B cell (primary cell): Measurements from ENCODE around the gene NUB1. TPM values are rescaled to one million over a fixed set of nuclear protein-coding genes. Genes with fewer than 3 reads are reported as not detected.

Experiments used
- ATAC-seq: fragments of 200-7000 bp; cut with Tn5 transposase; one replicate; pipeline ENCODE4 v1.10.0; 2021; ENCODE audit warnings: low read depth, mild to moderate bottlenecking, moderate number of reproducible peaks, moderate library complexity
- CTCF ChIA-PET: fragments of 350-600 bp; sonication (Branson Sonifier 250); formaldehyde crosslinking; loops from one replicate; lab custom pipeline; 2021; ENCODE audit warnings: antibody characterized with exemption, inconsistent platforms; lab: Charles Lee
- POLR2A ChIA-PET: fragments of 350-600 bp; sonication (Branson Sonifier 250); formaldehyde crosslinking; loops from one replicate; lab custom pipeline; 2021; ENCODE audit warnings: antibody characterized with exemption; lab: Charles Lee
- DNase-seq: peaks from one replicate; pipeline ENCODE4 v3.0.0; 2013
- H2AFZ ChIP-seq: 2 replicates; pipeline ENCODE4 v1.6.1; 2012; ENCODE audit warnings: mild to moderate bottlenecking, low read depth, low read length; ENCODE audit not compliant: insufficient read depth, poor library complexity, severe bottlenecking
- H3K27ac ChIP-seq, 2 donors: 1 replicate in 1 of 2; 2 replicates in 1 of 2; pipeline ENCODE4 v1.5.1; 2012 to 2013; ENCODE audit warnings: low read length in 2 of 2, mild to moderate bottlenecking in 2 of 2, moderate library complexity in 1 of 2
- H3K27me3 ChIP-seq, 4 experiments: fragments of 200-600 bp in 1 of 4; sonication (generic) in 1 of 4; replicated peaks in 1 of 4; 1 replicate in 2 of 4; 2 replicates in 2 of 4; pipeline versions ENCODE4 v1.6.1 to v1.7.0; 2013 to 2016; ENCODE audit warnings: low read length in 3 of 4, mild to moderate bottlenecking in 2 of 4, mixed read lengths in 1 of 4, moderate library complexity in 1 of 4; ENCODE audit not compliant: insufficient read depth in 4 of 4, control insufficient read depth in 3 of 4; ENCODE audit errors: control extremely low read depth in 1 of 4
- H3K36me3 ChIP-seq, 2 experiments: replicated peaks in 1 of 2; 1 replicate in 1 of 2; 2 replicates in 1 of 2; pipeline versions ENCODE4 v1.6.1 to v1.7.1; 2013; ENCODE audit warnings: low read length in 1 of 2; ENCODE audit not compliant: insufficient read depth in 2 of 2, control insufficient read depth in 1 of 2; ENCODE audit errors: control extremely low read depth in 1 of 2, extremely low read depth in 1 of 2
- H3K4me1 ChIP-seq, 2 donors: fragments of 200-600 bp in 1 of 2; sonication (generic) in 1 of 2; 1 replicate in 1 of 2; 2 replicates in 1 of 2; pipeline versions ENCODE4 v1.5.1 to v1.6.1; 2013 to 2017; ENCODE audit warnings: low read length in 2 of 2; ENCODE audit not compliant: control insufficient read depth in 2 of 2, insufficient read depth in 2 of 2
- H3K4me2 ChIP-seq: replicated peaks from 2 replicates; pipeline ENCODE3; 2012; ENCODE audit warnings: mild to moderate bottlenecking, low read depth, low read length; ENCODE audit not compliant: poor library complexity, severe bottlenecking
- H3K4me3 ChIP-seq, 5 experiments: fragments of 200-600 bp in 1 of 5; sonication (generic) in 1 of 5; 1 replicate in 3 of 5; 2 replicates in 2 of 5; pipeline versions ENCODE4 v1.5.1 to v1.7.0; 2011 to 2016; ENCODE audit warnings: low read length in 4 of 5, mild to moderate bottlenecking in 4 of 5, low read depth in 2 of 5, control low read depth in 1 of 5, moderate library complexity in 1 of 5; ENCODE audit not compliant: insufficient read depth in 1 of 5; ENCODE audit errors: control extremely low read depth in 1 of 5, extremely low read depth in 1 of 5
- H3K79me2 ChIP-seq: fragments of 200-600 bp; sonication (generic); one replicate; pipeline ENCODE4 v1.6.0; 2016; ENCODE audit warnings: low read length; ENCODE audit not compliant: control insufficient read depth, insufficient read depth
- H3K9ac ChIP-seq: fragments of 200-600 bp; sonication (generic); 2 replicates; pipeline ENCODE4 v1.6.1; 2017; ENCODE audit warnings: mild to moderate bottlenecking, low read length, moderate library complexity
- H3K9me3 ChIP-seq, 3 donors: one replicate each; pipeline versions ENCODE4 v1.6.1 to v1.7.1; 2013; ENCODE audit warnings: low read length in 2 of 3; ENCODE audit not compliant: control insufficient read depth in 2 of 3, insufficient read depth in 1 of 3; ENCODE audit errors: control extremely low read depth in 1 of 3
- H4K20me1 ChIP-seq: 2 replicates; pipeline ENCODE4 v1.6.0; 2012; ENCODE audit warnings: mild to moderate bottlenecking, low read length; ENCODE audit not compliant: insufficient read depth, control insufficient read depth, poor library complexity, severe bottlenecking
- H3K27ac Mint-ChIP-seq: one replicate; pipeline ENCODE4 v1.8.0; 2021; ENCODE audit warnings: mixed read lengths
- H3K27me3 Mint-ChIP-seq: one replicate; pipeline ENCODE4 v1.8.0; 2021; ENCODE audit warnings: mixed read lengths
- H3K4me1 Mint-ChIP-seq: one replicate; pipeline ENCODE4 v1.8.0; 2021; ENCODE audit warnings: mixed read lengths
- H3K4me3 Mint-ChIP-seq: one replicate; pipeline ENCODE4 v1.8.0; 2021; ENCODE audit warnings: mixed read lengths
- H3K9me3 Mint-ChIP-seq: one replicate; pipeline ENCODE4 v1.8.0; 2022; ENCODE audit warnings: mixed read lengths; ENCODE audit not compliant: insufficient read depth
- CTCF ChIP-seq: fragments of 200-600 bp; IDR thresholded peaks from one replicate; pipeline ENCODE4 v1.8.0; 2022; ENCODE audit warnings: antibody characterized with exemption, mild to moderate bottlenecking
- EZH2 ChIP-seq: IDR thresholded peaks from 2 replicates; pipeline ENCODE4 v1.6.1; 2012; ENCODE audit warnings: borderline replicate concordance, low read depth, mild to moderate bottlenecking, moderate library complexity, low read length; ENCODE audit not compliant: insufficient read depth, poor library complexity, severe bottlenecking
- WGBS: methylation state at CpG from one replicate; pipeline ENCODE4 v1.1.5; 2013; ENCODE audit warnings: missing lambda C conversion rate; ENCODE audit not compliant: insufficient coverage; 5-methylcytosine and 5-hydroxymethylcytosine counted together
- intact Hi-C: fragments of 100-400 bp; cut with micrococcal nuclease; formaldehyde crosslinking; loops from one replicate; pipeline ENCODE4 v1.10.0; 2022
- polyA plus RNA-seq: library from polyadenylated mRNA; depleted of rRNA; stranded (reverse); fragments of >200 nt; gene quantifications from 2 replicates; pipeline ENCODE4 v1.2.3, GENCODE V29; 2012
- total RNA-seq, 2 donors: library from RNA; stranded (reverse); fragments of 120-200 nt in 1 of 2; gene quantifications; 1 replicate in 1 of 2; 2 replicates in 1 of 2; pipeline versions ENCODE4 v1.2.3 to v1.2.4, GENCODE V29; 2013 to 2022

The NUB1 gene
- total and polyA plus RNA-seq, 2 donors (not counting 1 experiment from before 2014, with no cell fraction given) = 55.0 to 104 TPM

GRCh38 chr7:151408839-151409666, 67.4 kb downstream of the NUB1 start:
- peaks cover 34% of the 10 kb centered on the region in 2 donors for H3K4me1 ChIP-seq
- peak overlapping the region in 4 of 5 experiments; percentile 15 to 29 (median 26) for H3K4me3 ChIP-seq
- H3K4me3 Mint-ChIP-seq = peak overlapping the region; percentile 88
- POLR2A ChIA-PET = no interaction called here
- CTCF ChIA-PET = interaction anchor here (3.5 kb wide), 1 partner anchor 41 kb away, joined by 16 read pairs; no protein-coding TSS in a partner anchor
- WGBS = 4% methylated on average over 54 of the region's 61 CpGs
- H4K20me1 ChIP-seq = no peaks in the 10 kb centered on the region
- H3K9ac ChIP-seq = peak overlapping the region; percentile 35
- H3K9me3 ChIP-seq = peaks cover 0 to 20% (median 0%) of the 10 kb centered on the region in 3 donors
- H3K27me3 Mint-ChIP-seq = peaks cover 42% of the 10 kb centered on the region
- peak overlapping the region; percentile 38 for H2AFZ ChIP-seq
- H3K27me3 ChIP-seq = peaks cover 0 to 60% (median 26%) of the 10 kb centered on the region in 4 experiments
- intact Hi-C loops = loop anchor here (1.0 kb wide), 2 partner anchors 9 to 41 kb away; no protein-coding TSS in a partner anchor
- no peaks in the 10 kb centered on the region for H3K79me2 ChIP-seq
- peak; percentile 79 for ATAC-seq
- peak; percentile 24 for TF ChIP-seq CTCF
- no peak for TF ChIP-seq EZH2
- H3K27ac Mint-ChIP-seq = peak overlapping the region; percentile 67
- H3K27ac ChIP-seq = no peak overlapping the region
- DNase-seq = peak; percentile 87
- no peaks in the 10 kb centered on the region for H3K9me3 Mint-ChIP-seq
- no peaks in the 10 kb centered on the region for H3K36me3 ChIP-seq
- H3K4me1 Mint-ChIP-seq = peaks cover 28% of the 10 kb centered on the region
- H3K4me2 ChIP-seq = peak overlapping the region; percentile 73
